Stimulated activated CD4-positive, alpha-beta T cell treated with anti-CD3 and anti-CD28 coated beads, Interleukin-12 subunit alpha, Interleukin-12 subunit beta, amount 100 ng/mL, for 48 hours (primary cell): ENCODE results near the gene TAF1B.

Source experiments
- DNase-seq, 3 donors: peaks; one replicate each; pipeline ENCODE4 v3.0.0-alpha.2; 2020; ENCODE audit warnings: low read depth in 2 of 3, low spot score in 1 of 3

The TAF1B gene

GRCh38 chr2:9961013-9961412, 117.7 kb downstream of the TAF1B start:
- no peak for DNase-seq

GRCh38 chr2:9964334-9964980, 121.2 kb downstream of the TAF1B start:
- no peak for DNase-seq

GRCh38 chr2:9965119-9965822, 122.0 kb downstream of the TAF1B start:
- DNase-seq, result no peak

- no peak for DNase-seq
These were observed 123.3 kb downstream of the TAF1B start for GRCh38 chr2:9966491-9967022.

GRCh38 chr2:9967053-9967775, 123.9 kb downstream of the TAF1B start:
- DNase-seq, result no peak

- no peak for DNase-seq
These were observed 125.6 kb downstream of the TAF1B start for GRCh38 chr2:9968553-9969497.

- no peak for DNase-seq
These were observed 127.1 kb downstream of the TAF1B start for GRCh38 chr2:9970200-9971044.

- no peak for DNase-seq
These were observed 128.0 kb downstream of the TAF1B start for GRCh38 chr2:9971105-9971818.

GRCh38 chr2:9971890-9972289, 128.6 kb downstream of the TAF1B start:
- no peak for DNase-seq

GRCh38 chr2:9972621-9973479, 129.6 kb downstream of the TAF1B start:
- DNase-seq, result no peak

- no peak for DNase-seq
These were observed 130.4 kb downstream of the TAF1B start for GRCh38 chr2:9973690-9974089.

- no peak for DNase-seq
These were observed 131.1 kb downstream of the TAF1B start for GRCh38 chr2:9974343-9974742.

- no peak for DNase-seq
These were observed 132.1 kb downstream of the TAF1B start for GRCh38 chr2:9975328-9975727.

GRCh38 chr2:9975805-9976447, 132.7 kb downstream of the TAF1B start:
- DNase-seq, result peak; percentile 31 to 49 (median 42)

GRCh38 chr2:9979977-9980376, 136.7 kb downstream of the TAF1B start:
- DNase-seq, result no peak

- DNase-seq, result no peak
These were observed 137.2 kb downstream of the TAF1B start for GRCh38 chr2:9980520-9980919.

- DNase-seq, result no peak
These were observed 138.4 kb downstream of the TAF1B start for GRCh38 chr2:9981655-9982054.

- no peak for DNase-seq
These were observed 139.0 kb downstream of the TAF1B start for GRCh38 chr2:9982248-9982647.
